Activated CD4-positive, alpha-beta T cell treated with anti-CD3 and anti-CD28 coated beads, Interleukin-2, amount 50 U/mL, for 4 hours (primary cell): Measurements from ENCODE around the gene SGMS2.

Source experiments
- DNase-seq, 2 experiments: peaks; one replicate each; pipeline ENCODE4 v3.0.0-alpha.2; 2020

Gene SGMS2

GRCh38 chr4:107824350-107825071 lies at the start of gene SGMS2:
Gene SGMS2 (plus strand): TSS chr4:107824932. CDS start chr4:107895554, 70,622 bp downstream.
- peak; percentile 54 to 63 for DNase-seq

- DNase-seq = no peak
Measured at GRCh38 chr4:107777890-107778289, 46.8 kb upstream of the SGMS2 start.

DNA sequence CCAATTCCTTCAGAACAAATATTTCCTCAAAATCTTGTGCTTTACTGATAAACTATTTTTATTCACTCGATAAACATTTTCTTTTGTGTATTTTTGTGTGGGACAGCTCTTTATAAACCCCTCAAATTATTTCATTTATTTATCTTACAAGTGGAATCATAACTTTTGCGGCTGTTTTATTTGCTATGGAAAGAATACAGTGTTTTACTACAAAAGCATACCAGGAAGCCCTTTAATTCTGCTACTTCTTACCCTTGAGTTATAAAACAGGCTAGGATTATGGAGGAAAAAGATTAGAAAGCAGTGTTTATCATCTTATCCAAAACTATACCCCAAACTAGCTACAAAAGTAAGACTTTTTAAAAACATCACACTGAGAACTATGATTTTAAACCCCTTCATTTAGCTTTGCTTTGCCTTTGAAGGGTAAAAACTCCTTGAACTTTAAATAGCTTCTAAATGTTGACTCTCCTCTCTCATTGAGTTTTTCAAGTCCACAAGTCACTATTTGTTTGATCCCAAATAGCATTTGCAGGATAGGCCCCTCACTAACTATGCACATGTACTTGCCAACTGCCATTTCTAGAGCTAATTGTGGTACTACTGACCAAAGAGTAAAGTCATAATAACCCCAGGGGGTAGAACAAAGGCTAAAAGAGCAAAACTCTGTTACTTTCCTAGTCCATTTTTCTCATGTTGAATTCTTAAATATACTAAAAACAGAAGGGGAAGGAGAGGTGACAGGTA lies 45.8 kb upstream of the SGMS2 start:
- DNase-seq = no peak

GRCh38 chr4:107780665-107781064 lies 44.1 kb upstream of the SGMS2 start:
- no peak for DNase-seq

DNA sequence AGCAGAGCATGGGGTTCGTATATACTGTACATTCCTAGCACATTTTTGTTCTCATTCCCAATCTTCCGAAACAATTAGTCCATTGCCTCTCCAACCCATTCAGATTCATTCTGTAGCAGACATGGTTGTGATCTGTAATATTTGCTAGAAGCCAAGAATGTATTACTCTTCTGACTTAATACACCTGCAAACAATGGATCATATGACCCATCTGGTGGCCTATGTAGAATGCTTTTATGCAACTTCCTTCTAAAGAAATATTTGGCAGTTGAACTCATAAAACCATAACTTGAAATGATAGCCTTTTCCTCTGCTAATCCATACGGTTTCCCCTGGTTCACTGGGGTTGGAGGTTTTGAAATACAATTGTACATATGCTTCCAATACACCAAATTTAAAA lies 32.8 kb upstream of the SGMS2 start:
- DNase-seq = no peak

DNA sequence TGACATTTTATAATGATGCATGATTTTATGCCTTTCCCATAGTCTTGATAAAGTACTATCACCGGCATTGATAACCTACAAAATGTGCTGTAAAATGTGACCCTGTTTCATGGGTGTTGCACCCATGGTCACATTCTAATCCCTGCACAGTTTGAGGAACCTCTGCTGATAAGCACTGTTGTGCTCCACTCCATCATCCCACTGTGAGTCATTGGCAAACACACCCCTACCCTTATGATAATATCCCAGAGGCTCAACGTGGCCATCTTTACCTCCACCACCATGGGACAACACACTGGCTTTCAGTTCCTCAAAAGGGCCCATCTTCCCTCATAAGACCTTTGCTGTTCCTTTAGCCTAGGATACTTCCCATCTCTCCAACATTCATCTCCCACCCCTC lies 32.0 kb upstream of the SGMS2 start:
- DNase-seq = no peak

DNA sequence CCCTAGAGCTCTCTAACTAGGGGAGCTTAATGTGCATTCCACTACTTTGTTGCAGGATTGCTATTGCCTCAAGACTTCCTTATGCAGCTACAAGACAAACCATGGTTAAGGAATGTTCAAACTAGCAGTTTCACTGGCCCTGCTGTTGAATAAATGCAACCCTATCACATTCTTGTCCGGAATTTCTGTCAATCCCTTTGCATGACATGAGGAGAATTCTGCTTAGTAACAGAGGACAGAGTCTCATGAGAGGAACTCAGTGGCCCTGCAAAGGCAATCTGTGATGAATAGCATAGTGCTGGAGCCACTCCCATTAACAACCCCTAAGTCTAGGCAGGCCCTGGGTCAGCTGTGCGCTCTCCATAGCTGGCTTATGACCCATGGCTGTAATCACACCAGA lies 30.7 kb upstream of the SGMS2 start:
- no peak for DNase-seq

GRCh38 chr4:107799669-107800450 lies 24.9 kb upstream of the SGMS2 start:
- DNase-seq = no peak

DNA sequence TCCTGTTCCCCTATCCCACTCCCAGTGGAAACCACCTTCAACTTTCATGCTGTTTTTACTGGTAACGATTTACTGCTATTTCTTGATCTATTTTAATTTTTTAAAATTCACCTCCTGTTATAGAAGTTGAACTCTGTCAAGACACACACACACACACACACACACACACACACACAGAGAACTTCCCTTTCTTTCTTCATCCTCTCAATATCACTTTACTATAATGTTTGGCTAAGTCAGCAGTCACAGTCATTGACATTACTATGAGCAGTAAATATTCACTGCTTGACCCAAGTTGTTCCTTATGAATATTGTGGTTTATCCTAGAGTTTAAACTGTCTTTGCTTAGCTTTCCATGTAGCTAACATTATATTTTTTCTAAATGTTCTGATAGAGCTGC lies 24.0 kb upstream of the SGMS2 start:
- DNase-seq = no peak

DNA sequence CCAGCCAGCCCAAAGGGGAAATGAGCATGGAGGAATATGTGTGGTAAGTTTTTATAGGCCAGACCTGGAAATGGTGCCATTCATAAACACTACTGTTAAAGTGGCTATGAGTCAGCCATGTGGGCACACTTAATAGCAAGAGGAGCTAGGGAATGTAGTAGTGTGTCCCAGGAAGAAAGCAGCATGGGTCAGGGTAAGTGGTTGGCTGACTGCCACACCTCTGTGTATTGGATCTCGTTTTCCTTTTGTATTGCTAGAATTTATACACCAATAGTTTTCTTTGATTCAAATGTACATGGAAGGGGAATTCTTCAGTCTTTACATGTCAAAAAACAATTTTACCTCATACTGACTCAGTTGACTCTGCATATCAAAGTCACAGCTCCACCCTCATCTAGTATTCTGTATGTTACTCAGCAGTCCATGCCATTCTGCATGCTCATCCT lies 22.9 kb upstream of the SGMS2 start:
- no peak for DNase-seq

GRCh38 chr4:107804956-107805355 lies 19.8 kb upstream of the SGMS2 start:
- no peak for DNase-seq

DNA sequence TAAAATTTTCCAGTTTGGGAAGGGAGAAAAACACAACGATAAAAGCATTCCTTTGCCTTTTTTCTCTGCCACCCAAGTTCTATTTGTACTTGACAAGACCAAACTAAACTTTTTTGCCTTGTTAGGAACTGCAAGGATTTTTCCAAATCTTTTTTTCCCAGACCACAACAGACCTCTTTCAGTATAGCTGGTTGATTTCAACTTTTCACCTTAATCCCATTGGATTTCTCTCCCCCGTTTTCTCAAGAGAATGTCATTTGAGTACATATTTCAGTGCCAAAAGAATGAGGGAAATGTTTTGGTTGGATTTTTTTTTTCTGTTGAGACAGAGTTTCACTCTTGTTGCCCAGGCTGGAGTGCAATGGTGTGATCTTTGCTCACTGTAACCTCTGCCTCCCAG lies 18.5 kb upstream of the SGMS2 start:
- DNase-seq = no peak

DNA sequence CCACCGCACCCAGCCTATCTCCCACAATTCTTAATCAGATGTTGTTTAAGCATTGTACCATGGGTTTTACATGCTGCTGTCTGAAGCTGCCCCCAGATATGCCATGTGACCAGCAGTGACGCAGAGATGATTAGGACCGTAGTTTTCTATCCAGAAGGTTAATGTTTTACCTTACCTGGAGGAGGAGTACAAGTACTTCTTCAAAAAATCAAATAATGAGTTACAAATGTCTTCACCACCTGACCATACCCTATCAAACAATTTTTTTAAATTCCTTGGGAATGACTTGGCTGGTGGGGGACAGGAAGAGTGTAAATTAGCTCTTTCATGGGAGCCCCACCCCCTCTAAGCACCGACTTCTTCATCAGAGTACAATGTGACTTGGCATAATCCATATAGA lies 16.2 kb upstream of the SGMS2 start:
- no peak for DNase-seq

DNA sequence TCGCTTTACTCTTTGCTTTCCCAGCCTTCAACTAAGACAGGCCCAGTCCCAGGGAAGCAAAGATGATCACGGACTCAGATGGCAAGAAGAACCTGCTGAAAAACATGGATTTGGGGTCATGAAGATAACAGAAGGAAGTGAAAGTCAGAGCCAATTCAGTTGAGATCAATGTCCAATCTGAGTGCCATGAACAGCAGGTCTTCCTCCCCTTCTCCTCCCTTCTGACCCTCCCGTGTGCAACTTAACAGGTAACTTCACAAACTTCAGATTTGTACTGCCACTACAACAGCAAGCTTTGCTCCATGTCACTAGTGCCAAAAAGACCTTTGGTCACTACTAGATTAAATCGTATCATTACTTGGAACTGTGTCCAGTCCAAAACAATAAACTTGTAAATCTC lies 15.5 kb upstream of the SGMS2 start:
- DNase-seq = no peak

GRCh38 chr4:107814758-107815157 lies 10.0 kb upstream of the SGMS2 start:
- no peak for DNase-seq

- no peak for DNase-seq
Measured at GRCh38 chr4:107815158-107815557, 9.6 kb upstream of the SGMS2 start.

DNA sequence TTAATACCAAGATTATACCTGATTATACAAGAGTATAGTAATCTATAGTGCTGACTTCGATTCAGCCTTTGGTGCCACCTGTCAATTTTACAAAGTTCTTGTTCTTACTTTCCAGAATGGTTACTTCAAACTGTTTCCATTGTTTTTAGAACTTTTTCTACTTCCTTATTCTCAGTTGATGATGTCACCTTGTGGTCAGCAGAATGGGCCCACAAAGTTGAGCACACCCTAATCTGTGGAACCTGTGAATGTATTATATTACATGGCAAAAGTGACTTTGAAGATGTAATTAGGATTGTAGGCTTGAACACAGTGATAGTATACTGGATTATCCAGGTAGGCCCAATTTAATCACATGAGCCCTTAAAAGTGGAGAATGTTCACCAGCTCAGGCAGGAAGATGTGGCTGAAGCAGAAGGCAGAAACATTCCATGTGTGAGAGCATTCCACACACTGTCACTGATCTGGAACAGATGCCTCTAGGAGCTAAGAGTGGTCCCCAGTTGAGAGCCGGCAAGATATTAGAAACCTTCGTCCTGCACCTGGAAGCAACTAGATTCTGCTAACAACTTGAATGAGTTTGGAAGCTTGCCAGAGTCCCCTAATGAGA lies 6.3 kb upstream of the SGMS2 start:
- no peak for DNase-seq

DNA sequence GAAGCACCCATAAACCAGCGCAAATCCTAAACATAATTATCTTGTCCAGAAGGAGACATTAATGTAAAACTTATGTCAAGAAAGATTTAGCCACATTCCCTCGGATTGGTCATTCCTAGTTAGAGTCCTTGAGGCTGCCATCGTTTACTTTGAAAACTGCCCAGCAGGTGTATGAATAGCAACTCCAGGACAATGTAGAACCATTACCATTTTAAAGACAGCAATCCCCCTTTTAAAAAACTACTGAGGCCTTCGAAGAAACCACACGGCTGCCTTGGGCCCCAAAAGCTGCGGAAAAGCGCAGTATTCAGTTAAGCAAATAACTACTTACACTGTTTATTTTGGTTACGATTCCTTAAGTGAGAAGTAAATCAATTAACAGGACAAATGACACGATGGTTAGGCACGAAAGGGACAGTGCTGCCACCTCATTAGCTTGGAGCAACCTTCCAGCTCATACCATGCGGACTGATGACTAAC lies 822 bp upstream of the SGMS2 start:
- no peak for DNase-seq

- no peak for DNase-seq
Measured at GRCh38 chr4:107825072-107825824, 516 bp downstream of the SGMS2 start.

DNA sequence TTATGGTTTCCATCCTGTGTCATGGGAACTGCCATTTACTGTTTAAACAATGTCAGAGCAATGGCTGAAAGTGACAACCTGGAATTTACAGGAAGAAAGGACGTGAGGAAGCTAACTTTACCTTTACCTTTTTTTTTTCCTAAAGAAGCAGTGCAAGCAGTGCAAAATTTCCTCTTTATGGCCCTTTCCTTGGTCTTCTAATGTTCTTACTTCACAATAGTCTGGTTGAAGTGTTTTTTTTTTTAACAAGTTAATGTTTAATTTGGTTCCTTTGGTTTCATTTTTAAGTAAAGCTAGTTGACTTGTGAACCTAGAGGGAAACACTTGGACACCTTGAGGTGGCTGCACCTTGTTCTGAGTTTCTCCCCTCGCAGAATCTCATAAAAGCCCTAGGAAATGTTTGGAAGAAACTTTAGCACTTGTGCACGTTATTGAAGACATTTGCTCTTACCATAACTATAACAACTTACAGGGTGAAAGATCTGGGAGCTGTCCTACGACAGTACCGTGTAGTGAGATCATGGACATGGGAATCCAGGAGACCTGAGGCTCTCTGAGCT lies 1.8 kb downstream of the SGMS2 start:
- no peak for DNase-seq

DNA sequence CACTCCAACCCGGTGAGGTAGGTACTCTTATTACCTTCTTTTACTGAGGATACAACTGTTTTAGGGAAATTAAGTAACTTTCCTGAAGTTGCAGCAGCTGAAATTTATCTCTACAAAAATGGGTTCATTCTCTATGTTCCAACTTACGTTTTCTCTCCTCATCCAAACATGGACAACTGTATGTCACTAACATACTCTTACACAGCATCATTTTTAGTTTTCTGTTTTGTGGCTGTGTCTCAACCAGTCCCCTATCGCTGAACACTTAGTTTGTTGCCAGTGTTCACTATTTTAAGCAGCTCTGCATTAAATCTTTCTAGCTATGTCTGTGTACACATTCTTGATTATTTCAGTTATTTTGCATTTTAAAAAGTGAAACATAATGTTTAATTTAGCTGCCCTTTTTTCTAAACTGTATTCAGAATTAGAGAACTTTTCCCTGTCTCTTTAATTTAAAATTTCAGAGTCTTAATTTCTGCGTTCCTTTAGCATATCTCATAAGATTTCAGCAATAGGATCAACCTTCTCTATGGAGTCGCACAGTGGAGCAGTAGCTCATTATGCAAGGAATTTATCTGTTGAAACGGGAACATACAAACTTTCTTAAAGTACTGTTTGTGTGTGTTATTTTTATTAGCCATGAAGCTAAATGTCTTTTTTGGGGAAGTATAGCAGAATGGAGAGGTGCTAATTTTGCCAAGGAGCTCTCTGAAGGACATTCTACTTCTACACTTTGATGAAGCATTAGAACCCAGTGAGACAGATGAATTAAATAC lies 3.8 kb downstream of the SGMS2 start:
- no peak for DNase-seq
